HTR-8/SVneo (cell line): ENCODE results near the gene GSTA4.
"Not testable (repeated sequence)": the region's sequence is repeated elsewhere in the genome, so short reads cannot be mapped to it uniquely, and the experiment has no call there.

Source experiments
- DNase-seq: peaks from one replicate; pipeline ENCODE4 v3.0.0; 2011; ENCODE audit warnings: low spot score, mixed read lengths; ENCODE audit not compliant: insufficient read length
- FAIRE-seq: peaks from 2 replicates; lab custom pipeline; 2011; peaks lifted over from hg19 to GRCh38; lab: Jason Lieb, UNC

GSTA4 gene

DNA sequence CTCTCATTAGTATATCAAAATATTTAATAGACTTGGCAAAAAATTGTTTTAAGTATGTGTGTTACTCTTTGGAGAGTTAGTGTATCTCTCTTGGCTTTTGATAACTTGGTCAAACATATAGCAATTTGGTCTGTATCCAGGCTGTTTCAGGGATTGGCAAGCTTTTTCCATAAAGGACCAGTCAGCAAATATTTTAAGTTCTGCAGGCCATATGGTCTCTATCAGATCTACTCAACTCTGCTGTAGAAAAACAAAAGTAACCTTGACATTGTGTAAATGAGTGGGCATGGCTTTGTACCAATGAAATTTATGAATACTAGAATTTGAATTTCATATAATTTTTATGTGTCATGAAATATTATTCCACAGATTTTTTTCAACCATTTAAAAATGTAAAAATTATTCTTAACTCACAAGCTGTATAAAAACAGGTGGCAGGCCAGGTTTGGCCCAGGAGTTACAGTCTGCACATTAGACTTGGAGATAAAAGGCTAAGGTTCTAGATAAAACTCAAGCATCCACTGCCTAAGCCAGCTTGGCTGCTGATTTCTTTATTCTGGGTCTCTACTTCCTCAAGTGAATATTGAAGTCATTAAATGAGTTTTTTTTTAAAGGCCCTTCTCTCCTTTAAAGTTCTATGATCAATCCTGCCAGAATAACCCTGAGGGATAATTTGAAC lies 13.7 kb downstream of the GSTA4 start:
- no peak for FAIRE-seq
- no peak for DNase-seq

DNA sequence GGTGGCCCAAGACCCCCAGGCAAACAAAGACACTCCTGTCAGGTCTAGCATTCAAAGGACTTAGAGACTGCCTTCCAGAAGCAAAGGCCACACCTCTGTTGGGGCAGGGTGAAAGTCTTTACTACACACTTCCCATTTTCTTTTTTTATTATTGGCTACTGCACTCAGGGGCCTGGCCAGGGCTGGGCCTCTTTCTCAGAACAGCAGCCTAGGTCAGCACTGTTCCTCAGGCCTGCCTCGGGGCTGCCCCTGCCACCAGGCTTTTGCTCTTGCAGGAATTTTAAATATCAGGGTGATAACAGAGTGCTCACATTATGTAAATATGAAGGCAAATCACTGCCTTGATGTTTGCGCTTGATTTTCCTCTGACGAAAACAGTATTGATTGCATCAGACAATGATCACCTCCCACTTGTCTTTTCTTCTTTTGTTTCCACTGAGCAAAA lies 18.5 kb downstream of the GSTA4 start:
- FAIRE-seq: no peak

DNA sequence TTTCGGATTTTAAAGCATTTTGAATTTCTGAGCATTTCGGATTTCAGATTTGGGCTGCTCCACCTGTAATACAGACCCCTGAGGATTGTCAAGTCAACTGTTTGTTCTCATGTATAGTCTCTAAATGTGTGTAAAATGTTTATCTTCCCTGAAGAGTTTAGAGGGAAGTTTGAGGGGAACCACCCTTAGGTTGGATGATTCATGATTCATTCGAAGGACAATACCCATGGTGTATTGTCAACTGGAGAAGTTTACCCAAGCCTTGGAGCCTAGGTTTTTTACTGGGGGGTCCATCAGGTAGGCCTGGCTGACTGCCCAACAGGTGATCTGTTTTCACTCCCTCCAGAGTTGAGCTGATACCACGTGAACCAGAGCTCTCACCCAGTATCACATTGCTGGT lies 18.9 kb downstream of the GSTA4 start:
- no peak for FAIRE-seq
- DNase-seq: no peak

More for the DNA sequence above, 18.5 kb downstream of the GSTA4 start:
- no peak for DNase-seq

DNA sequence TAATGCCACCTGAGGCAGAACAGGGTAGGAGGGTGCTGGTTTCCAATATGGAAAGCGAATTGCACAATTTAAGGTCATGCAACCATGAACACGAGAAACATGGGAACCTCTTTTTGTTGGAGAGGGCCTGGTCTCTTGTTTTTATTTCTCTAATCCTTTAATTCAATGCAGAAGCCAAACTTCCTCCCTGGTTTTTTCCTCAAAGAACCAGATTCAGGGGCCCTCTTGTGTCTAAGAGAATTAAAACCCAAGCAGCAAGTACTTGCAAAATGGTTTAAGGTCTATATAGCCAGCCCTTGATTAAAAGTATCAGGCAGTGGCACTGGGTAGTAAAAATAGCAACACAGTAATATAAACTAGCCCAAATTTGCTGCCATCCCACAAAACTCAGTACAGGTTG lies 19.5 kb downstream of the GSTA4 start:
- FAIRE-seq: no peak
- DNase-seq: no peak

- no peak for DNase-seq
- no peak for FAIRE-seq
Observed at GRCh38 chr6:52972989-52973388, 22.1 kb downstream of the GSTA4 start.

- no peak for FAIRE-seq
- no peak for DNase-seq
Observed at GRCh38 chr6:52969359-52969758, 25.7 kb downstream of the GSTA4 start.

GRCh38 chr6:52966101-52966500 lies 29.0 kb downstream of the GSTA4 start:
- FAIRE-seq (no peak), DNase-seq (no peak)

DNA sequence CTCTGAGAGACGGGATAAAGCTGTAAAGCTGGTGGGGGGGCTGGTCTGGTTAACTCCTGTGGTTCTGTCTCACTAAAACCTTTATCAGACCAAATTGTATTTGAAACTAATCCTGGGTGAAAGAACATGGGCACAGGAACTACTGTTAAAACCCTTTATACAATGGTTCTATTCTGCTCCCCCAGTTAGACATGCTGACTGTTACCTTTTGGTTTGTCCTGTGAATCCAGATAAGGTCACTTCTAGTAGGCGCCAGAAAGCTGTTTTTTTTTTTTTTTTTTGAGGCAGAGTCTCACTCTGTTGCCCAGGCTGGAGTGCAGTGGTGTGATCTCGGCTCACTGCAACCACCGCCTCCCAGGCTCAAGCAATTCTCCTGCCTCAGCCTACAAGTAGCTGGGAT lies 29.7 kb downstream of the GSTA4 start:
- FAIRE-seq (no peak), DNase-seq (no peak)

- FAIRE-seq (no peak), DNase-seq (no peak)
Observed at GRCh38 chr6:52964318-52964717, 30.8 kb downstream of the GSTA4 start.

DNA sequence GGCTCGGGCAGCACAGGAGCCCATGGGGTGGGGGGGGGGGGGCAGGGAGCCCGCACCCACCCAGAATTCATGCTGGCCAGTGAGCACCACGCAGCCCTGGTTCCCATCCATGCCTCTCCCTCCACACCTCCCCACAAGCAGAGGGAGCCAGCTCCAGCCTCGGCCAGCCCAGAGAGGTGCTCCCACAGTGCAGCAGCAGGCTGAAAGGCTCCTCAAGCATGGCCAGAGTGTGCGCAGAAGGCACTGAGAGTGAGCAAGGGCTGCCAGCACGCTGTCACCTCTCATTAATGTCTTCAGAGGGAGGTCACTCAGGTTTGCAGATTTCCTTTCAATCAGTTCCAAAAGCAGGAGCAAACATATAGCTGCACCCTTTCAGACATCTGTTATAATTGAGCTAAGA lies 32.4 kb downstream of the GSTA4 start:
- no peak for DNase-seq
- FAIRE-seq: no peak

- not testable (repeated sequence) for FAIRE-seq, DNase-seq
Observed at GRCh38 chr6:52961022-52961421, 34.1 kb downstream of the GSTA4 start.

DNA sequence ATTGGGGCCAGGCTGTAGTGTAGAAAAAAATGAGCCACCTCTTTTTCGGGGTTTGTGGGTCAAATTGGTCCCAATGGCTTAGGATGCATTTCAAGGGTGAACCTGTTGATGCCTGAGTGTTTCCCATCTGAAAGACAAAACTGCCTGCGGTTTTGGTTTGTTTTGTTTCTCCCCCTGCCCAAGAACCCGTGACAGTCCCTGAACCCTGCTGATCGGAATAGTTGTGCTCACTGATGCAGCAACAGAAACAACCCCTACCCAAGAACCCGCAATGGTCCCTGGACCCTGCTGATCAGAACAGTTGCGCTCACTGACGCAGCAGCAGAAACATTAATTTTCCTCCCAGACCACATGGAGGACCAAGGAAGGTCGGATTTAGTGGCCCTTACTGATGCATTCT lies 34.9 kb downstream of the GSTA4 start:
- FAIRE-seq: not testable (repeated sequence)

GRCh38 chr6:52958546-52959255 lies 36.4 kb downstream of the GSTA4 start:
- FAIRE-seq: no peak

More for the DNA sequence above, 34.9 kb downstream of the GSTA4 start:
- DNase-seq: not testable (repeated sequence)

GRCh38 chr6:52955871-52956270 lies 39.2 kb downstream of the GSTA4 start:
- no peak for DNase-seq
- peak; percentile 13 for FAIRE-seq

More at GRCh38 chr6:52958546-52959255, 36.4 kb downstream of the GSTA4 start:
- no peak for DNase-seq

DNA sequence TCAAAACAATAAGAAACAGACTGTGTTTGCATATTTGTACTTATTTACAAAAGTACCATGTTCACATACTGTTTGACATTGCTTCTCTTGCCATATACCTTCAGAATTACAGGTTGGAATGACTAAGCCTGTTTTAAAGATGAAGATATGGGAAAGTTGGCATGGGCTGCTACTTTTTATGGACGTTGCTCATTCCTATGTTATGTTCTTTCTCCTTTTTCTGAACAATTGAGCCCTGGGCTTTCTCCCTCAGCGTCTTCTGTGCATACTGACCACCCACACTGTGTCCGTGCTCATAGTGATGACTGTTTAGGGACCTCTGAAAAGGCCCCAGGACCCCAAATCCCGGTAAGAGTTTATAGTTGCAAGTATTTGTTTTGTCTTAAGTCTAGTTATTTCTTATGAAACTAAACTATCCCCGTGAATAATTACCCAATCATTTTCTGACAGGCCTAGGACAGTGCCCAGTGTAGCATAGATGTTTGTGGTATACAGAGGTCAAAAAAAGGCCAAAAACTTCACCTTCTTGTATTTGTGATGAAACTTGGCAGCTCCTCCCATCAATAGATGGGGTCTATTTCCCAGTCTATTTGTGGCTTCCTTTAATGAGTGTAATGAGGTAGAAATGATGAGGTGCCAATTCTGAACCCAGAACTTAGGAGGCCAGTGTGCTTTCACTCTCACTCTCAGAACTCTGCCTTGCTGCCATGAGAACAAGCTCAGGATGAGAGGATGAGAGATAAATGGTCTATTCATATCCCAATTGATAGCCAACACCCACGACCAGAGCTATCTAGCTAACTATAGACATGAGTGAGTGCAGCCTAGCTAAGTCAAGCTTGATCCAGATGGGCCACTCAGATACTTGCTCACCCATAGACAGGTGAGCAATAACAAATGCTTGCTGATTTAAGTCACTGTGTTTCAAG lies 40.9 kb downstream of the GSTA4 start:
- DNase-seq (no peak), FAIRE-seq (peak; percentile 4)

DNA sequence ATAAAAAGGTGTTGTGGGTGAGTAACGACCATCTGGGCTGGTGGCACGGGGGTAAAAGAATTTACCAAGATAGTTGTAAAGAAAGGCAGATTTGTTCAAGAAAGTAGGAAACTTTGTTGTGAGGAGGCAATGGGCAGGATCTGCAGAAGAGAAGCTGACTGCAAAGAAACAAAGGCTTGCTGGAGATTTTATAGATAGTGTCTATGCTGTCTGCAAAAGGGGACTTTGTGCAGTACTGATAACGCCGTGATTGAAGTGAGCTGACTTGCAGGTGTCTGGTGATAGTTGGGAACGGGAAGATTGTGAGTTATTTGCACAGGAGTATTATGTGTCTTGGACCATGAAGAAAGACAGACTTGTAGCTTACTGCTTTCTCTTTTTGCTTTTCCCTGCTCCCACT lies 48.8 kb downstream of the GSTA4 start:
- DNase-seq (no peak), FAIRE-seq (no peak)

DNA sequence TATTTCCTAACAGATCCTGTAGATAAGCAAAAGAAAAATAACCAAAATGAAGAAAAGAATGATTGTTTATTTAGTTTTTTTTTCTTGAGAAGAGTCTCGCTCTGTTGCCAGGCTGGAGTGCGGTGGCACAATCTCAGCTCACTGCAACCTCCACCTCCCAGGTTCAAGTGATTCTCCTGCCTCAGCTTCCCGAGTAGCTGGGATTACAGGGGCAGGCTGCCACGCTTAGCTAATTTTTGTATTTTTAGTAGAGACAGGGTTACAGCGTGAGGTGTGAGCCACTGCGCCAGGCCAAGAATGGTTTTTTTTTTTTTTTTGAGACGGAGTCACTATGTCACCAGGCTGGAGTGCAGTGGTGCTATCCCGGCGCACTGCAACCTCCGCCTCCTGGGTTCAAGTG lies 52.3 kb downstream of the GSTA4 start:
- FAIRE-seq: not testable (repeated sequence)

DNA sequence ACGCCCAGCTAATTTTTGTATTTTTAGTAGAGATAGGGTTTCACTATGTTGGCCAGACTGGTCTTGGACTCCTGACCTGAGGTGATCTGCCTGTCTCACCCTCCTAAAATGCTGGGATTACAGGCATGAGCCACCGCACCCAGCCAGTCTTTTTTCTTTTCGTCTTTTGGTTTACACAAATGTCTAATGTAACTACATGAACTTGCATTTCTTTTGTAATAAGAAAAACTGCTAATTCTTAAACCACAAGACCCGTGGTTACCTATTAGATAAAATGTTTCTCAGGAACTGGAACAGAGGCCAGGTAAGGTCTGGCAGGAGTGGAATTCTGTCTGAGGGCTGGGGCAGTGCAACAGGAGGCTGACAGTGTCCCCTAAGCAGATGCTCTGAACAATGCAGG lies 52.9 kb downstream of the GSTA4 start:
- DNase-seq: no peak
- no peak for FAIRE-seq

More for the DNA sequence above, 52.3 kb downstream of the GSTA4 start:
- DNase-seq: not testable (repeated sequence)

GRCh38 chr6:52937908-52938307 lies 57.2 kb downstream of the GSTA4 start:
- FAIRE-seq: no peak
- DNase-seq: no peak

GRCh38 chr6:52933778-52934177 lies 61.3 kb downstream of the GSTA4 start:
- DNase-seq (no peak), FAIRE-seq (no peak)

GRCh38 chr6:52931351-52931750 lies 63.7 kb downstream of the GSTA4 start:
- no peak for FAIRE-seq

More at GRCh38 chr6:52931351-52931750, 63.7 kb downstream of the GSTA4 start:
- DNase-seq: no peak
